CD14-positive monocyte (primary cell): ENCODE measurements around the gene TEX19. TPM values are rescaled to one million over a fixed set of nuclear protein-coding genes. Genes with fewer than 3 reads are reported as not detected.

ENCODE experiments used
- DNase-seq, 3 donors: peaks; one replicate each; pipeline ENCODE4 v3.0.0-alpha.2; 2011 to 2022
- H2AFZ ChIP-seq: 2 replicates; pipeline ENCODE4 v1.6.0; 2012; ENCODE audit warnings: mild to moderate bottlenecking, low read depth, low read length, inconsistent platforms; ENCODE audit not compliant: insufficient read depth, poor library complexity, severe bottlenecking
- H3K27ac ChIP-seq, 2 donors: 1 replicate in 1 of 2; 2 replicates in 1 of 2; pipeline ENCODE4 v1.5.1; 2012 to 2013; ENCODE audit warnings: low read length in 2 of 2, control low read depth in 1 of 2, inconsistent platforms in 1 of 2, low read depth in 1 of 2, mild to moderate bottlenecking in 1 of 2
- H3K27me3 ChIP-seq, 2 donors: one replicate each; pipeline versions ENCODE4 v1.6.0 to v1.6.1; 2011 to 2013; ENCODE audit warnings: low read length in 2 of 2; ENCODE audit not compliant: control insufficient read depth in 2 of 2, insufficient read depth in 2 of 2
- H3K36me3 ChIP-seq, 2 donors: replicated peaks in 1 of 2; 1 replicate in 1 of 2; 2 replicates in 1 of 2; pipeline versions ENCODE4 v1.5.1 to v1.6.1; 2012 to 2013; ENCODE audit warnings: low read length in 2 of 2, control low read depth in 1 of 2, inconsistent platforms in 1 of 2, mild to moderate bottlenecking in 1 of 2; ENCODE audit not compliant: insufficient read depth in 2 of 2, control insufficient read depth in 1 of 2
- H3K4me1 ChIP-seq, 2 donors: 1 replicate in 1 of 2; 2 replicates in 1 of 2; pipeline versions ENCODE4 v1.5.1 to v1.6.1; 2012 to 2013; ENCODE audit warnings: low read length in 2 of 2, control low read depth in 1 of 2, inconsistent platforms in 1 of 2, mild to moderate bottlenecking in 1 of 2, moderate library complexity in 1 of 2; ENCODE audit not compliant: insufficient read depth in 2 of 2, control insufficient read depth in 1 of 2
- H3K4me2 ChIP-seq: replicated peaks from 2 replicates; pipeline ENCODE3; 2012; ENCODE audit warnings: low read length, moderate library complexity, mild to moderate bottlenecking; ENCODE audit not compliant: poor library complexity, severe bottlenecking; ENCODE audit errors: extremely low read depth
- H3K4me3 ChIP-seq, 3 experiments: fragments of 200-600 bp in 1 of 3; sonication (generic) in 1 of 3; replicated peaks in 1 of 3; 1 replicate in 2 of 3; 2 replicates in 1 of 3; pipeline ENCODE4 v1.5.1; 2011 to 2013; ENCODE audit warnings: low read length in 3 of 3, mild to moderate bottlenecking in 3 of 3, control low read depth in 2 of 3, low read depth in 2 of 3, inconsistent platforms in 1 of 3, moderate library complexity in 1 of 3
- H3K79me2 ChIP-seq: 2 replicates; pipeline ENCODE4 v1.6.0; 2012; ENCODE audit warnings: mild to moderate bottlenecking, control low read depth, inconsistent platforms, low read length, moderate library complexity; ENCODE audit not compliant: insufficient read depth
- H3K9ac ChIP-seq: 2 replicates; pipeline ENCODE4 v1.6.0; 2017; ENCODE audit warnings: low read length, mild to moderate bottlenecking; ENCODE audit not compliant: insufficient read depth, poor library complexity, severe bottlenecking
- H3K9me3 ChIP-seq, 2 donors: replicated peaks in 1 of 2; 1 replicate in 1 of 2; 2 replicates in 1 of 2; pipeline versions ENCODE4 v1.5.1 to v1.6.1; 2012 to 2013; ENCODE audit warnings: low read length in 2 of 2, control low read depth in 1 of 2; ENCODE audit not compliant: control insufficient read depth in 1 of 2, insufficient read depth in 1 of 2
- H4K20me1 ChIP-seq: 2 replicates; pipeline ENCODE4 v1.6.0; 2012; ENCODE audit warnings: mild to moderate bottlenecking, low read length, control low read depth, moderate library complexity; ENCODE audit not compliant: insufficient read depth
- H3K27ac Mint-ChIP-seq, 7 donors: one replicate each; pipeline ENCODE4 v1.8.0; 2020; ENCODE audit warnings: mild to moderate bottlenecking in 7 of 7, mixed read lengths in 7 of 7, moderate library complexity in 6 of 7, inconsistent platforms in 2 of 7
- H3K27me3 Mint-ChIP-seq, 3 donors: one replicate each; pipeline ENCODE4 v1.8.0; 2021 to 2022; ENCODE audit warnings: low read depth in 3 of 3, mild to moderate bottlenecking in 3 of 3, mixed read lengths in 3 of 3, moderate library complexity in 3 of 3, inconsistent platforms in 1 of 3
- H3K36me3 Mint-ChIP-seq, 2 donors: one replicate each; pipeline ENCODE4 v1.8.0; 2020; ENCODE audit warnings: mixed read lengths in 2 of 2, inconsistent platforms in 1 of 2, mild to moderate bottlenecking in 1 of 2
- H3K4me1 Mint-ChIP-seq: one replicate; pipeline ENCODE4 v1.8.0; 2020; ENCODE audit warnings: mild to moderate bottlenecking, mixed read lengths
- H3K4me3 Mint-ChIP-seq, 2 donors: one replicate each; pipeline ENCODE4 v1.8.0; 2020; ENCODE audit warnings: mild to moderate bottlenecking in 2 of 2, mixed read lengths in 2 of 2, moderate library complexity in 1 of 2
- H3K9me3 Mint-ChIP-seq, 7 donors: one replicate each; pipeline ENCODE4 v1.8.0; 2020 to 2022; ENCODE audit warnings: mixed read lengths in 7 of 7, mild to moderate bottlenecking in 6 of 7, moderate library complexity in 6 of 7, inconsistent platforms in 2 of 7
- CTCF ChIP-seq: fragments of 200-600 bp; IDR thresholded peaks from one replicate; pipeline ENCODE4 v1.8.0; 2022; ENCODE audit warnings: antibody characterized with exemption, mild to moderate bottlenecking
- WGBS: methylation state at CpG from one replicate; pipeline ENCODE4 v1.1.5; 2013; ENCODE audit warnings: missing lambda C conversion rate; ENCODE audit not compliant: insufficient coverage; 5-methylcytosine and 5-hydroxymethylcytosine counted together
- intact Hi-C, 2 donors: fragments of 100-400 bp; cut with micrococcal nuclease; formaldehyde crosslinking; loops; one replicate each; pipeline versions ENCODE4 v1.15.0 to v1.15.1; 2023
- polyA plus RNA-seq, 3 donors: library from polyadenylated mRNA; depleted of rRNA in 1 of 3; unstranded in 2 of 3; stranded (reverse) in 1 of 3; fragments of 300-500 nt in 2 of 3; fragments of >200 nt in 1 of 3; fragmentation: Illumina TruSeq in 2 of 3; gene quantifications; 1 replicate in 2 of 3; 2 replicates in 1 of 3; pipeline ENCODE4 v1.2.3, GENCODE V29; 2012 to 2021

TEX19 gene
- polyA plus RNA-seq, 3 donors, result not detected

DNA sequence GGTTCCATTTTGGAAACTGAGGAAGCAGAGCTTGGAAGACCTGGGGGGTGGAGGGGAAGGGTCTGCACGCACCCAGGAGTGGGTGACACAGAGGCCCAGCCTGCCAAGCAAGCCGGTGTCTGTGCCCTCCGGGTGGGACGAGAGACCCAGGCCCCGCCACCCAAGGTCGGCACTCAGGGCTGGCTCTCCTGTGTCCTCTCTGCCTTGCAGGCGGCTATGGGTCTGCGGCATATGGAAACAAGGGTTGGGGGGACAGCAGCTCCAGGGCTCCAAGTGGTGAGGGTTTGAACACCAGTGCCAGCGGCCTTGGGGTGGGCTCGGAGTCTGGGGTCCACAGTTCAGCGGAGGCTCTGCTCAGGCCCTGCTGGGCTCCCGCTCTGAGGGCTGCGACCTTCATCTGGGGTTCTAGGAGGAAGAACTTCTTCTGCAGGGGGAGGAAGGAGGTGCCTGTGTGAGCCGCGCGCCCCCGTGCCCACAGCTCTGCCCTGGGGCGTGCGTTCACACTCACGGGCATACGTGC, 37.0 kb upstream of the TEX19 start:
- Histone ChIP-seq H3K27me3 (peaks cover 0 to 2% of the 10 kb centered on the region in 2 donors), H3K27ac (no peak overlapping the region), H3K4me1 (peaks cover 0 to 5% of the 10 kb centered on the region in 2 donors), H3K36me3 (peaks cover 11 to 32% of the 10 kb centered on the region in 2 donors), H3K4me2 (no peak overlapping the region), H3K9ac (no peak overlapping the region), H3K4me3 (no peak overlapping the region), H4K20me1 (peaks cover 86% of the 10 kb centered on the region), H3K9me3 (peaks cover 0 to 15% of the 10 kb centered on the region in 2 donors), H2AFZ (no peak overlapping the region), H3K79me2 (no peaks in the 10 kb centered on the region)
- no peak for TF ChIP-seq CTCF
- H3K9me3 Mint-ChIP-seq, result peaks cover 0 to 3% (median 0%) of the 10 kb centered on the region in 7 donors
- peaks cover 5% of the 10 kb centered on the region for H3K4me1 Mint-ChIP-seq
- intact Hi-C loops, result loop anchor here (2.0 to 10.0 kb wide), 4 partner anchors 77 to 297 kb away; partner anchors contain the start of genes CENPX (in 1 of the 2) and LRRC45 (in 1 of the 2)
- DNase-seq, result no peak
- H3K4me3 Mint-ChIP-seq, result no peak overlapping the region
- peaks cover 33 to 45% of the 10 kb centered on the region in 2 donors for H3K36me3 Mint-ChIP-seq
- WGBS, result 76% methylated on average over 15 of the region's 21 CpGs
- peaks cover 5 to 21% (median 10%) of the 10 kb centered on the region in 3 donors for H3K27me3 Mint-ChIP-seq
- H3K27ac Mint-ChIP-seq, result no peak overlapping the region

DNA sequence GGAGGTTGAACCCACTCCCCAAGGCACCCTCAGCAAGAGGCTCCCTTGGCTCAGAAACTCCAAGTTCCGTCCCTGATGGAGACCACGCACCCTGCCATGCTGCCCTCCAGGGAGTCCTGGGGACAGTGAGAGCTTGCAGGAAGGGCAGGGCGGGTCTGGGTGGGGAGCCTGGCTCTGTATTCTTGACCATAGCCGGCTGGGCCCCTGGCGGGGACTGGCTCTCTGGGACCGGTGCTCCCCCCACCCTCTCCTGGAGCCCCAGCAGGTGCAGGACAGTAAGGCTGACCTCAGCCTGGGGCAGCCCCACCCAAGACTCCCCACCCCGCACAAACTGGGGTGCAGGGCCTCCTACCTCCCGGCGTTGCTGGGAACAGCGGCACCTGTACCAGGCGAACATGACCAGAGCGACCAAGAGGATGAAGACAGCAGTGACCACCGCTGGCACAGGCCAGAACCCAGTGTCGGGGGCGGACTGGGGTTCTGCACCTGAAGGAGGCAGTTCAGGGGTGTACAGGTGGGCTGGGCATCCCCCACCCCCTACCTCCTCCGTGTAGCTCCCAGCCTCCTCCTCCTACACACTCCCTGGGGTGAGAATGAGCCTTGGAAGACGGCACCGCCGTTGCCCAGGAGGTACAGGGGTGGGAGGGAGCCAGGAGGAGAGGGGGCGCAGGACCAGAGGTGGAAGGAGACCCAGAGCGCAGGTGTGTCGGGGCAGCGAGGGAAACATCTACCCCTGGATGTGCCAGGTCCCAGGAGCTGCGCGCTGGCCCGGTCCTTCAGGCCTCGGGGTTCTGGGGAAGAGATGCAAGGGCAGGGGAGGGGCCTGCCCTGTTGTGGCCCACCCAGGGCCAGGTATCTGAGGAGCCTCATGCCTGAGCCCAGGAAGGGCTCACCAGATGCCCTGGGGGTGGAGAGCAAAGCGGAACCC, 36.3 kb upstream of the TEX19 start:
- Mint-ChIP-seq H3K4me1 (peaks cover 5% of the 10 kb centered on the region), H3K36me3 (peaks cover 37 to 51% of the 10 kb centered on the region in 2 donors), H3K4me3 (no peak overlapping the region), H3K9me3 (peaks cover 0 to 3% (median 0%) of the 10 kb centered on the region in 7 donors), H3K27me3 (peaks cover 10 to 20% (median 11%) of the 10 kb centered on the region in 3 donors), H3K27ac (no peak overlapping the region)
- Histone ChIP-seq H3K36me3 (peaks cover 11 to 37% of the 10 kb centered on the region in 2 donors), H3K9me3 (peaks cover 0 to 15% of the 10 kb centered on the region in 2 donors), H3K9ac (no peak overlapping the region), H3K4me2 (no peak overlapping the region), H3K4me3 (no peak overlapping the region), H3K4me1 (peaks cover 0 to 5% of the 10 kb centered on the region in 2 donors), H3K27me3 (no peaks in the 10 kb centered on the region), H3K79me2 (no peaks in the 10 kb centered on the region), H4K20me1 (peaks cover 94% of the 10 kb centered on the region), H3K27ac (no peak overlapping the region), H2AFZ (no peak overlapping the region)
- TF ChIP-seq CTCF, result no peak
- intact Hi-C loops, result loop anchor here in 1 of 2 donors (5.0 to 10.0 kb wide), 2 partner anchors 80 to 298 kb away; partner anchors contain the start of genes CENPX and LRRC45
- 96% methylated on average over 19 of the region's 28 CpGs for WGBS
- no peak for DNase-seq
